ENCODE measurements around the gene BTBD3. TPM values are rescaled to one million over a fixed set of nuclear protein-coding genes. Genes with fewer than 3 reads are reported as not detected.

The BTBD3 gene
- total and polyA plus RNA-seq, 4 donors = 3.0 to 13.1 (median 8.4) TPM

DNA sequence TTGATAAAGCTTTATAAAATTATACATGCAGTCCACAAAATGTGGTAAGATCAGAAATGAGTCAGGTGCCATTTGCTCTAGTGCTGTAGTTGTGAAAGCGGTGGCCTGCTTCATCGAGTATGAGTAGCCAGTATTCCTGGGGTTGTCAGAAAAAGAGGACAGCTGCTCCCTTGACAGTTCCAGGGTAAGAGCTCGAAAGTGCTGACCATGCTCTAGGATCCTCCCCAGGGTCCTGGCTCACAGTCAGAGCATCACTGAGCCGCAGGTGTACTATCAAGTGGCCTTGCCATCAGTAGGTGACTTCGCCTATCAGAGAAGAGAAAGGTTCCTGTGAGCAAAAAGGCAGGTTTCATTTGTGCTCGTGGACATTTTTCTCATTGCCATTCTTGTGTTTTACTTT lies 3.6 kb downstream of the BTBD3 start:
- H3K9me3 ChIP-seq (ENCODE audit: control insufficient read depth in 4 of 4, low read length in 3 of 4) = no peaks in the 10 kb centered on the region
- H3K4me1 ChIP-seq (ENCODE audit: control insufficient read depth in 4 of 4, insufficient read depth in 4 of 4, low read length in 3 of 4) = peaks cover 0 to 2% (median 0%) of the 10 kb centered on the region in 4 donors
- TF ChIP-seq NR2F2 (IDR thresholded peaks at IDR 0.05) (no peak), FOXA2 (IDR thresholded peaks at IDR 0.05) (no peak), MAX (IDR thresholded peaks at IDR 0.05) (no peak), RXRA (IDR thresholded peaks at IDR 0.05) (no peak), JUND (IDR thresholded peaks at IDR 0.05) (no peak), HNF4G (IDR thresholded peaks at IDR 0.05) (no peak), YY1 (IDR thresholded peaks at IDR 0.05) (no peak), TAF1 (conservative IDR thresholded peaks at IDR 0.05) (no peak)
- TF ChIP-seq, protein P1, sequence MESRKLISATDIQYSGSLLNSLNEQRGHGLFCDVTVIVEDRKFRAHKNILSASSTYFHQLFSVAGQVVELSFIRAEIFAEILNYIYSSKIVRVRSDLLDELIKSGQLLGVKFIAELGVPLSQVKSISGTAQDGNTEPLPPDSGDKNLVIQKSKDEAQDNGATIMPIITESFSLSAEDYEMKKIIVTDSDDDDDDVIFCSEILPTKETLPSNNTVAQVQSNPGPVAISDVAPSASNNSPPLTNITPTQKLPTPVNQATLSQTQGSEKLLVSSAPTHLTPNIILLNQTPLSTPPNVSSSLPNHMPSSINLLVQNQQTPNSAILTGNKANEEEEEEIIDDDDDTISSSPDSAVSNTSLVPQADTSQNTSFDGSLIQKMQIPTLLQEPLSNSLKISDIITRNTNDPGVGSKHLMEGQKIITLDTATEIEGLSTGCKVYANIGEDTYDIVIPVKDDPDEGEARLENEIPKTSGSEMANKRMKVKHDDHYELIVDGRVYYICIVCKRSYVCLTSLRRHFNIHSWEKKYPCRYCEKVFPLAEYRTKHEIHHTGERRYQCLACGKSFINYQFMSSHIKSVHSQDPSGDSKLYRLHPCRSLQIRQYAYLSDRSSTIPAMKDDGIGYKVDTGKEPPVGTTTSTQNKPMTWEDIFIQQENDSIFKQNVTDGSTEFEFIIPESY (IDR thresholded peaks at IDR 0.05) = no peak
- DNase-seq (ENCODE audit: low spot score) = no peak
- no peaks in the 10 kb centered on the region for H3K27me3 ChIP-seq (ENCODE audit: control insufficient read depth in 4 of 4, insufficient read depth in 4 of 4, low read length in 3 of 4)
- H3K9ac ChIP-seq (ENCODE audit: low read depth in 1 of 2, low read length in 2 of 2) = no peak overlapping the region
- no peak overlapping the region for H3K4me3 ChIP-seq (ENCODE audit: low read depth in 1 of 3, low read length in 3 of 3)
- 95% methylated on average over 6 of the region's 6 CpGs for WGBS
- no peak overlapping the region for H3K27ac ChIP-seq (ENCODE audit: low read depth in 1 of 2, low read length in 2 of 2)
- peaks cover 0 to 4% (median 1%) of the 10 kb centered on the region in 4 donors for H3K36me3 ChIP-seq (ENCODE audit: control insufficient read depth in 4 of 4, insufficient read depth in 3 of 4, low read depth in 1 of 4, low read length in 3 of 4)

DNA sequence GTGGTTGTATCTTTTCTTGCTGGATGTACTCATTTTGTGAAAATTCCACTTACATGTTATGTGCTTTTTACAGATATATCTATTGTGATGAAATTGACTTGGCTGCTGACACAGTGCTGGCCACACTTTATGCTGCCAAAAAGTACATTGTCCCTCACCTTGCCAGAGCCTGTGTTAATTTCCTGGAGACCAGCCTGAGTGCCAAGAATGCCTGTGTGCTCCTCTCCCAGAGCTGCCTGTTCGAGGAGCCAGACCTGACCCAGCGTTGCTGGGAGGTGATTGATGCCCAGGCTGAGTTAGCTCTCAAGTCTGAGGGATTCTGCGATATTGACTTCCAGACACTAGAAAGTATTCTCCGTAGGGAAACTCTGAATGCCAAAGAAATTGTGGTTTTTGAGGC lies 4.9 kb downstream of the BTBD3 start:
- no peak overlapping the region for H3K27ac ChIP-seq (ENCODE audit: low read depth in 1 of 2, low read length in 2 of 2)
- H3K27me3 ChIP-seq (ENCODE audit: control insufficient read depth in 4 of 4, insufficient read depth in 4 of 4, low read length in 3 of 4) = no peaks in the 10 kb centered on the region
- peaks cover 0 to 2% (median 0%) of the 10 kb centered on the region in 4 donors for H3K4me1 ChIP-seq (ENCODE audit: control insufficient read depth in 4 of 4, insufficient read depth in 4 of 4, low read length in 3 of 4)
- 90% methylated on average over 4 of the region's 4 CpGs for WGBS
- peaks cover 0 to 4% (median 1%) of the 10 kb centered on the region in 4 donors for H3K36me3 ChIP-seq (ENCODE audit: control insufficient read depth in 4 of 4, insufficient read depth in 3 of 4, low read depth in 1 of 4, low read length in 3 of 4)
- H3K9ac ChIP-seq (ENCODE audit: low read depth in 1 of 2, low read length in 2 of 2) = no peak overlapping the region
- no peaks in the 10 kb centered on the region for H3K9me3 ChIP-seq (ENCODE audit: control insufficient read depth in 4 of 4, low read length in 3 of 4)
- TF ChIP-seq, protein P2, sequence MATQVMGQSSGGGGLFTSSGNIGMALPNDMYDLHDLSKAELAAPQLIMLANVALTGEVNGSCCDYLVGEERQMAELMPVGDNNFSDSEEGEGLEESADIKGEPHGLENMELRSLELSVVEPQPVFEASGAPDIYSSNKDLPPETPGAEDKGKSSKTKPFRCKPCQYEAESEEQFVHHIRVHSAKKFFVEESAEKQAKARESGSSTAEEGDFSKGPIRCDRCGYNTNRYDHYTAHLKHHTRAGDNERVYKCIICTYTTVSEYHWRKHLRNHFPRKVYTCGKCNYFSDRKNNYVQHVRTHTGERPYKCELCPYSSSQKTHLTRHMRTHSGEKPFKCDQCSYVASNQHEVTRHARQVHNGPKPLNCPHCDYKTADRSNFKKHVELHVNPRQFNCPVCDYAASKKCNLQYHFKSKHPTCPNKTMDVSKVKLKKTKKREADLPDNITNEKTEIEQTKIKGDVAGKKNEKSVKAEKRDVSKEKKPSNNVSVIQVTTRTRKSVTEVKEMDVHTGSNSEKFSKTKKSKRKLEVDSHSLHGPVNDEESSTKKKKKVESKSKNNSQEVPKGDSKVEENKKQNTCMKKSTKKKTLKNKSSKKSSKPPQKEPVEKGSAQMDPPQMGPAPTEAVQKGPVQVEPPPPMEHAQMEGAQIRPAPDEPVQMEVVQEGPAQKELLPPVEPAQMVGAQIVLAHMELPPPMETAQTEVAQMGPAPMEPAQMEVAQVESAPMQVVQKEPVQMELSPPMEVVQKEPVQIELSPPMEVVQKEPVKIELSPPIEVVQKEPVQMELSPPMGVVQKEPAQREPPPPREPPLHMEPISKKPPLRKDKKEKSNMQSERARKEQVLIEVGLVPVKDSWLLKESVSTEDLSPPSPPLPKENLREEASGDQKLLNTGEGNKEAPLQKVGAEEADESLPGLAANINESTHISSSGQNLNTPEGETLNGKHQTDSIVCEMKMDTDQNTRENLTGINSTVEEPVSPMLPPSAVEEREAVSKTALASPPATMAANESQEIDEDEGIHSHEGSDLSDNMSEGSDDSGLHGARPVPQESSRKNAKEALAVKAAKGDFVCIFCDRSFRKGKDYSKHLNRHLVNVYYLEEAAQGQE (IDR thresholded peaks at IDR 0.05) = no peak
- TF ChIP-seq, protein P3, sequence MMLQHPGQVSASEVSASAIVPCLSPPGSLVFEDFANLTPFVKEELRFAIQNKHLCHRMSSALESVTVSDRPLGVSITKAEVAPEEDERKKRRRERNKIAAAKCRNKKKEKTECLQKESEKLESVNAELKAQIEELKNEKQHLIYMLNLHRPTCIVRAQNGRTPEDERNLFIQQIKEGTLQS (IDR thresholded peaks at IDR 0.05) = no peak
- no peak for TF ChIP-seq SP1 (IDR thresholded peaks at IDR 0.05)
- TF ChIP-seq EGR1 (IDR thresholded peaks at IDR 0.05; ENCODE audit: low read depth in 2 of 2) = no peak
- no peak for DNase-seq (ENCODE audit: low spot score)
- H3K4me3 ChIP-seq (ENCODE audit: low read depth in 1 of 3, low read length in 3 of 3) = no peak overlapping the region

GRCh38 chr20:11924923-11925322 lies 7.2 kb downstream of the BTBD3 start:
- peaks cover 0 to 4% (median 2%) of the 10 kb centered on the region in 4 donors for H3K36me3 ChIP-seq (ENCODE audit: control insufficient read depth in 4 of 4, insufficient read depth in 3 of 4, low read depth in 1 of 4, low read length in 3 of 4)
- TF ChIP-seq CTCF (IDR thresholded peaks at IDR 0.05; ENCODE audit: low read depth, low read length, missing input control) (no peak), FOXA1 (IDR thresholded peaks at IDR 0.05) (no peak), HNF4A (conservative IDR thresholded peaks at IDR 0.05) (no peak)
- H3K4me3 ChIP-seq (ENCODE audit: low read depth in 1 of 3, low read length in 3 of 3) = no peak overlapping the region
- no peaks in the 10 kb centered on the region for H3K27me3 ChIP-seq (ENCODE audit: control insufficient read depth in 4 of 4, insufficient read depth in 4 of 4, low read length in 3 of 4)
- H3K9me3 ChIP-seq (ENCODE audit: control insufficient read depth in 4 of 4, low read length in 3 of 4) = no peaks in the 10 kb centered on the region
- H3K27ac ChIP-seq (ENCODE audit: low read depth in 1 of 2, low read length in 2 of 2) = no peak overlapping the region
- 97% methylated on average over 6 of the region's 6 CpGs for WGBS
- no peak overlapping the region for H3K9ac ChIP-seq (ENCODE audit: low read depth in 1 of 2, low read length in 2 of 2)
- no peaks in the 10 kb centered on the region for H3K4me1 ChIP-seq (ENCODE audit: control insufficient read depth in 4 of 4, insufficient read depth in 4 of 4, low read length in 3 of 4)
- DNase-seq (ENCODE audit: low spot score) = no peak

Data from liver (tissue), 9 donors.